Liver (tissue), 3 donors: ENCODE measurements around the gene MAPK6.

Experiments used
- EGR1 ChIP-seq, 2 donors: IDR thresholded peaks; 2 replicates each; pipeline ENCODE4 v1.6.1; 2016 to 2018; ENCODE audit warnings: antibody characterized with exemption in 2 of 2, low read depth in 2 of 2
- FOXA1 ChIP-seq: IDR thresholded peaks from 2 replicates; pipeline ENCODE4 v1.6.1; 2016; ENCODE audit warnings: antibody characterized with exemption
- JUND ChIP-seq, 2 donors: IDR thresholded peaks; 2 replicates each; pipeline ENCODE4 v1.6.1; 2016; ENCODE audit warnings: antibody characterized with exemption in 2 of 2
- NR2F2 ChIP-seq: IDR thresholded peaks from 2 replicates; pipeline ENCODE4 v1.6.1; 2016; ENCODE audit warnings: antibody characterized with exemption
- RAD21 ChIP-seq, 2 donors: IDR thresholded peaks; 2 replicates each; pipeline ENCODE4 v1.6.1; 2016; ENCODE audit warnings: antibody characterized with exemption in 2 of 2, mild to moderate bottlenecking in 2 of 2
- RXRA ChIP-seq, 2 donors: IDR thresholded peaks; 2 replicates each; pipeline ENCODE4 v1.6.1; 2017 to 2018; ENCODE audit warnings: antibody characterized with exemption in 2 of 2, mild to moderate bottlenecking in 1 of 2
- SP1 ChIP-seq: IDR thresholded peaks from 2 replicates; pipeline ENCODE4 v1.6.1; 2018; ENCODE audit warnings: antibody characterized with exemption, mild to moderate bottlenecking
- TAF1 ChIP-seq: conservative IDR thresholded peaks from 2 replicates; pipeline ENCODE4 v1.6.1; 2016; ENCODE audit warnings: antibody characterized with exemption, mild to moderate bottlenecking
- YY1 ChIP-seq: IDR thresholded peaks from 2 replicates; pipeline ENCODE4 v1.6.1; 2016; ENCODE audit warnings: antibody characterized with exemption, mild to moderate bottlenecking
- TF ChIP-seq, protein P1 (sequence below): fragments of 150-350 bp; IDR thresholded peaks from 2 replicates; pipeline ENCODE4 v1.5.1; 2017; ENCODE audit warnings: improper control_type of control experiment, low read depth, low read length; ENCODE audit not compliant: missing input control
- TF ChIP-seq, protein P2 (sequence below): IDR thresholded peaks from 2 replicates; pipeline ENCODE4 v1.6.1; 2016; ENCODE audit warnings: antibody characterized with exemption
- TF ChIP-seq, protein P3 (sequence below): IDR thresholded peaks from 2 replicates; pipeline ENCODE4 v1.6.1; 2016; ENCODE audit warnings: antibody characterized with exemption
- TF ChIP-seq, protein P4 (sequence below): IDR thresholded peaks from 2 replicates; pipeline ENCODE4 v1.6.1; 2016; ENCODE audit warnings: antibody characterized with exemption, mild to moderate bottlenecking
- donor health status: healthy.
- donor health status: healthy.

DNA sequence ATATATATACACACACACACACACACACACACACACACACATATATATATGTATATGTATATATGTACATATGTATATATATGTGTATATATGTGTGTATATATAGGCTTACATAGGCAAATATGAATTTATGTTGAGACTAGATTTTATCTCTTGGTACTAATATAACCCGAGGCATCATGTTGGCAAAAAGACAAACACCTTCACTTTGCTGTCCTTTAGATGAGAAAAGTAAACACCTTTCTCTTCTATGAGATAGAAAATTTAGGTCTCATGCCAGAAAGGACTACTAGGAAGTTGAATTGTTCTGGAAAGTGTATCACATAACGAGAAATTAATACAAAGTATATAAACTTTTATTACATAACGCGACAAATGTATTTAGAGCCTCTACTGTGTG, 27.9 kb upstream of the MAPK6 start:
- TF ChIP-seq RAD21 (IDR thresholded peaks at IDR 0.05) (no peak), YY1 (no peak), RXRA (IDR thresholded peaks at IDR 0.05) (no peak), SP1 (no peak), TAF1 (no peak), EGR1 (IDR thresholded peaks at IDR 0.05; ENCODE audit: low read depth in 2 of 2) (no peak), FOXA1 (no peak), JUND (IDR thresholded peaks at IDR 0.05) (no peak), NR2F2 (no peak)
- TF ChIP-seq, protein P1, sequence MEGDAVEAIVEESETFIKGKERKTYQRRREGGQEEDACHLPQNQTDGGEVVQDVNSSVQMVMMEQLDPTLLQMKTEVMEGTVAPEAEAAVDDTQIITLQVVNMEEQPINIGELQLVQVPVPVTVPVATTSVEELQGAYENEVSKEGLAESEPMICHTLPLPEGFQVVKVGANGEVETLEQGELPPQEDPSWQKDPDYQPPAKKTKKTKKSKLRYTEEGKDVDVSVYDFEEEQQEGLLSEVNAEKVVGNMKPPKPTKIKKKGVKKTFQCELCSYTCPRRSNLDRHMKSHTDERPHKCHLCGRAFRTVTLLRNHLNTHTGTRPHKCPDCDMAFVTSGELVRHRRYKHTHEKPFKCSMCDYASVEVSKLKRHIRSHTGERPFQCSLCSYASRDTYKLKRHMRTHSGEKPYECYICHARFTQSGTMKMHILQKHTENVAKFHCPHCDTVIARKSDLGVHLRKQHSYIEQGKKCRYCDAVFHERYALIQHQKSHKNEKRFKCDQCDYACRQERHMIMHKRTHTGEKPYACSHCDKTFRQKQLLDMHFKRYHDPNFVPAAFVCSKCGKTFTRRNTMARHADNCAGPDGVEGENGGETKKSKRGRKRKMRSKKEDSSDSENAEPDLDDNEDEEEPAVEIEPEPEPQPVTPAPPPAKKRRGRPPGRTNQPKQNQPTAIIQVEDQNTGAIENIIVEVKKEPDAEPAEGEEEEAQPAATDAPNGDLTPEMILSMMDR = no peak
- TF ChIP-seq, protein P2, sequence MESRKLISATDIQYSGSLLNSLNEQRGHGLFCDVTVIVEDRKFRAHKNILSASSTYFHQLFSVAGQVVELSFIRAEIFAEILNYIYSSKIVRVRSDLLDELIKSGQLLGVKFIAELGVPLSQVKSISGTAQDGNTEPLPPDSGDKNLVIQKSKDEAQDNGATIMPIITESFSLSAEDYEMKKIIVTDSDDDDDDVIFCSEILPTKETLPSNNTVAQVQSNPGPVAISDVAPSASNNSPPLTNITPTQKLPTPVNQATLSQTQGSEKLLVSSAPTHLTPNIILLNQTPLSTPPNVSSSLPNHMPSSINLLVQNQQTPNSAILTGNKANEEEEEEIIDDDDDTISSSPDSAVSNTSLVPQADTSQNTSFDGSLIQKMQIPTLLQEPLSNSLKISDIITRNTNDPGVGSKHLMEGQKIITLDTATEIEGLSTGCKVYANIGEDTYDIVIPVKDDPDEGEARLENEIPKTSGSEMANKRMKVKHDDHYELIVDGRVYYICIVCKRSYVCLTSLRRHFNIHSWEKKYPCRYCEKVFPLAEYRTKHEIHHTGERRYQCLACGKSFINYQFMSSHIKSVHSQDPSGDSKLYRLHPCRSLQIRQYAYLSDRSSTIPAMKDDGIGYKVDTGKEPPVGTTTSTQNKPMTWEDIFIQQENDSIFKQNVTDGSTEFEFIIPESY = no peak
- TF ChIP-seq, protein P3, sequence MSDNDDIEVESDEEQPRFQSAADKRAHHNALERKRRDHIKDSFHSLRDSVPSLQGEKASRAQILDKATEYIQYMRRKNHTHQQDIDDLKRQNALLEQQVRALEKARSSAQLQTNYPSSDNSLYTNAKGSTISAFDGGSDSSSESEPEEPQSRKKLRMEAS = no peak
- TF ChIP-seq, protein P4, sequence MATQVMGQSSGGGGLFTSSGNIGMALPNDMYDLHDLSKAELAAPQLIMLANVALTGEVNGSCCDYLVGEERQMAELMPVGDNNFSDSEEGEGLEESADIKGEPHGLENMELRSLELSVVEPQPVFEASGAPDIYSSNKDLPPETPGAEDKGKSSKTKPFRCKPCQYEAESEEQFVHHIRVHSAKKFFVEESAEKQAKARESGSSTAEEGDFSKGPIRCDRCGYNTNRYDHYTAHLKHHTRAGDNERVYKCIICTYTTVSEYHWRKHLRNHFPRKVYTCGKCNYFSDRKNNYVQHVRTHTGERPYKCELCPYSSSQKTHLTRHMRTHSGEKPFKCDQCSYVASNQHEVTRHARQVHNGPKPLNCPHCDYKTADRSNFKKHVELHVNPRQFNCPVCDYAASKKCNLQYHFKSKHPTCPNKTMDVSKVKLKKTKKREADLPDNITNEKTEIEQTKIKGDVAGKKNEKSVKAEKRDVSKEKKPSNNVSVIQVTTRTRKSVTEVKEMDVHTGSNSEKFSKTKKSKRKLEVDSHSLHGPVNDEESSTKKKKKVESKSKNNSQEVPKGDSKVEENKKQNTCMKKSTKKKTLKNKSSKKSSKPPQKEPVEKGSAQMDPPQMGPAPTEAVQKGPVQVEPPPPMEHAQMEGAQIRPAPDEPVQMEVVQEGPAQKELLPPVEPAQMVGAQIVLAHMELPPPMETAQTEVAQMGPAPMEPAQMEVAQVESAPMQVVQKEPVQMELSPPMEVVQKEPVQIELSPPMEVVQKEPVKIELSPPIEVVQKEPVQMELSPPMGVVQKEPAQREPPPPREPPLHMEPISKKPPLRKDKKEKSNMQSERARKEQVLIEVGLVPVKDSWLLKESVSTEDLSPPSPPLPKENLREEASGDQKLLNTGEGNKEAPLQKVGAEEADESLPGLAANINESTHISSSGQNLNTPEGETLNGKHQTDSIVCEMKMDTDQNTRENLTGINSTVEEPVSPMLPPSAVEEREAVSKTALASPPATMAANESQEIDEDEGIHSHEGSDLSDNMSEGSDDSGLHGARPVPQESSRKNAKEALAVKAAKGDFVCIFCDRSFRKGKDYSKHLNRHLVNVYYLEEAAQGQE = no peak
